Measurements from ENCODE around the gene C12orf60. TPM values are rescaled to one million over a fixed set of nuclear protein-coding genes. Genes with fewer than 3 reads are reported as not detected.

The C12orf60 gene
- total and polyA plus RNA-seq, 2 experiments from 2014 or later: 1.0 to 1.7 TPM

- no peak overlapping the region for H3K27ac ChIP-seq
- H3K4me1 ChIP-seq (ENCODE audit: low read depth): no peaks in the 10 kb centered on the region
- no peaks in the 10 kb centered on the region for H3K36me3 ChIP-seq
- no peaks in the 10 kb centered on the region for H3K9me3 ChIP-seq (ENCODE audit: low read depth)
- TF ChIP-seq CTCF (IDR thresholded peaks at IDR 0.05; ENCODE audit: low read depth, low read length): no peak
- H3K27me3 ChIP-seq: no peaks in the 10 kb centered on the region
- no peak overlapping the region for H3K4me3 ChIP-seq
- no peak for DNase-seq (ENCODE audit: low read depth in 1 of 2, low spot score in 1 of 2)
Observed at GRCh38 chr12:14860490-14860889, 57.0 kb downstream of the C12orf60 start.

GRCh38 chr12:14868916-14869506, 65.5 kb downstream of the C12orf60 start:
- H3K4me1 ChIP-seq (ENCODE audit: low read depth): peaks cover 6% of the 10 kb centered on the region
- no peak overlapping the region for H3K27ac ChIP-seq
- no peaks in the 10 kb centered on the region for H3K36me3 ChIP-seq
- peak in 1 of 2 donors; percentile 42 for DNase-seq (ENCODE audit: low read depth in 1 of 2, low spot score in 1 of 2)
- TF ChIP-seq CTCF (IDR thresholded peaks at IDR 0.05; ENCODE audit: low read depth, low read length): no peak
- H3K4me3 ChIP-seq: no peak overlapping the region
- no peaks in the 10 kb centered on the region for H3K9me3 ChIP-seq (ENCODE audit: low read depth)
- no peaks in the 10 kb centered on the region for H3K27me3 ChIP-seq

- Histone ChIP-seq H3K9me3 (ENCODE audit: low read depth) (no peaks in the 10 kb centered on the region), H3K27me3 (no peaks in the 10 kb centered on the region), H3K27ac (no peak overlapping the region), H3K36me3 (no peaks in the 10 kb centered on the region), H3K4me3 (no peak overlapping the region), H3K4me1 (ENCODE audit: low read depth) (peaks cover 6% of the 10 kb centered on the region)
- no peak for DNase-seq (ENCODE audit: low read depth in 1 of 2, low spot score in 1 of 2)
- no peak for TF ChIP-seq CTCF (IDR thresholded peaks at IDR 0.05; ENCODE audit: low read depth, low read length)
Observed at GRCh38 chr12:14871247-14871646, 67.8 kb downstream of the C12orf60 start.

- no peak for DNase-seq (ENCODE audit: low read depth in 1 of 2, low spot score in 1 of 2)
- H3K9me3 ChIP-seq (ENCODE audit: low read depth): no peaks in the 10 kb centered on the region
- TF ChIP-seq CTCF (IDR thresholded peaks at IDR 0.05; ENCODE audit: low read depth, low read length): no peak
- H3K4me3 ChIP-seq: no peak overlapping the region
- no peaks in the 10 kb centered on the region for H3K27me3 ChIP-seq
- H3K27ac ChIP-seq: no peak overlapping the region
- no peaks in the 10 kb centered on the region for H3K36me3 ChIP-seq
- peaks cover 6% of the 10 kb centered on the region for H3K4me1 ChIP-seq (ENCODE audit: low read depth)
Observed at GRCh38 chr12:14871886-14872285, 68.4 kb downstream of the C12orf60 start.

GRCh38 chr12:14873440-14874185, 70.1 kb downstream of the C12orf60 start:
- DNase-seq (ENCODE audit: low read depth in 1 of 2, low spot score in 1 of 2): no peak
- H3K4me3 ChIP-seq: no peak overlapping the region
- TF ChIP-seq CTCF (IDR thresholded peaks at IDR 0.05; ENCODE audit: low read depth, low read length): no peak
- peaks cover 10% of the 10 kb centered on the region for H3K4me1 ChIP-seq (ENCODE audit: low read depth)
- H3K27me3 ChIP-seq: no peaks in the 10 kb centered on the region
- H3K36me3 ChIP-seq: no peaks in the 10 kb centered on the region
- no peak overlapping the region for H3K27ac ChIP-seq
- no peaks in the 10 kb centered on the region for H3K9me3 ChIP-seq (ENCODE audit: low read depth)

Other genes starting within 250 kb of the C12orf60 start
- gene PLBD1, start 235.8 kb upstream of the C12orf60 start, total RNA-seq: 3.7 and 10.0 TPM in 2 replicates
- 9.0 and 12.9 TPM in 2 replicates for gene PLBD1, start 235.8 kb upstream of the C12orf60 start, polyA plus RNA-seq
- not detected in 2 replicates for gene GUCY2C, start 107.1 kb upstream of the C12orf60 start, total RNA-seq
- 0.05 and 0.07 TPM in 2 replicates for gene GUCY2C, start 107.1 kb upstream of the C12orf60 start, polyA plus RNA-seq
- gene WBP11, start 192 bp upstream of the C12orf60 start, total RNA-seq: 24.5 and 28.2 TPM in 2 replicates
- gene WBP11, start 192 bp upstream of the C12orf60 start, polyA plus RNA-seq: 67.7 and 80.8 TPM in 2 replicates
- gene SMCO3, start 10.5 kb downstream of the C12orf60 start, total RNA-seq: not detected in 2 replicates
- gene SMCO3, start 10.5 kb downstream of the C12orf60 start, polyA plus RNA-seq: 0.16 and 0.22 TPM in 2 replicates
- gene ART4, start 39.9 kb downstream of the C12orf60 start, total RNA-seq: not detected in 2 replicates
- 0.24 TPM in 1 of 2 replicates, not detected in the other for gene ART4, start 39.9 kb downstream of the C12orf60 start, polyA plus RNA-seq
- gene MGP, start 82.2 kb downstream of the C12orf60 start, total RNA-seq: 1.4 TPM in 1 of 2 replicates, not detected in the other
- 1.1 TPM in 1 of 2 replicates, not detected in the other for gene MGP, start 82.2 kb downstream of the C12orf60 start, polyA plus RNA-seq
- gene ERP27, start 134.9 kb downstream of the C12orf60 start, total RNA-seq: not detected in 2 replicates
- gene ERP27, start 134.9 kb downstream of the C12orf60 start, polyA plus RNA-seq: not detected in 2 replicates
- gene ARHGDIB, start 157.9 kb downstream of the C12orf60 start, total RNA-seq: 3.8 and 8.2 TPM in 2 replicates
- 6.5 and 6.7 TPM in 2 replicates for gene ARHGDIB, start 157.9 kb downstream of the C12orf60 start, polyA plus RNA-seq
- not detected in 2 replicates for gene PDE6H, start 169.4 kb downstream of the C12orf60 start, total RNA-seq
- not detected in 2 replicates for gene PDE6H, start 169.4 kb downstream of the C12orf60 start, polyA plus RNA-seq